RWPE1 (cell line): ENCODE results near the gene SPDYE6.

ENCODE experiments used
- CTCF ChIA-PET: fragments of 350-600 bp; sonication (Branson Sonifier 250); formaldehyde crosslinking; extraction: SDS; loops from one replicate; lab custom pipeline; 2021; lab: Yijun Ruan, JAX
- POLR2A ChIA-PET: fragments of 400-600 bp; formaldehyde crosslinking; extraction: SDS; loops from one replicate; lab custom pipeline; 2020; ENCODE audit warnings: antibody characterized with exemption; ENCODE audit not compliant: low non-redundant PET; lab: Yijun Ruan, JAX
- DNase-seq: peaks from one replicate; pipeline ENCODE4 v3.0.0; 2012; ENCODE audit warnings: low spot score
- H3K27ac ChIP-seq: fragments of 450-650 bp; 2 replicates; pipeline ENCODE4 v1.5.1; 2017
- TF ChIP-seq, protein P1 (sequence below): fragments of 450-650 bp; conservative IDR thresholded peaks from 2 replicates; pipeline ENCODE4 v1.5.1; 2017; ENCODE audit warnings: low read depth, mild to moderate bottlenecking

The SPDYE6 gene

GRCh38 chr7:102317231-102318059 is 38.8 kb downstream of the SPDYE6 start:
- no peak for DNase-seq
- TF ChIP-seq, protein P1, sequence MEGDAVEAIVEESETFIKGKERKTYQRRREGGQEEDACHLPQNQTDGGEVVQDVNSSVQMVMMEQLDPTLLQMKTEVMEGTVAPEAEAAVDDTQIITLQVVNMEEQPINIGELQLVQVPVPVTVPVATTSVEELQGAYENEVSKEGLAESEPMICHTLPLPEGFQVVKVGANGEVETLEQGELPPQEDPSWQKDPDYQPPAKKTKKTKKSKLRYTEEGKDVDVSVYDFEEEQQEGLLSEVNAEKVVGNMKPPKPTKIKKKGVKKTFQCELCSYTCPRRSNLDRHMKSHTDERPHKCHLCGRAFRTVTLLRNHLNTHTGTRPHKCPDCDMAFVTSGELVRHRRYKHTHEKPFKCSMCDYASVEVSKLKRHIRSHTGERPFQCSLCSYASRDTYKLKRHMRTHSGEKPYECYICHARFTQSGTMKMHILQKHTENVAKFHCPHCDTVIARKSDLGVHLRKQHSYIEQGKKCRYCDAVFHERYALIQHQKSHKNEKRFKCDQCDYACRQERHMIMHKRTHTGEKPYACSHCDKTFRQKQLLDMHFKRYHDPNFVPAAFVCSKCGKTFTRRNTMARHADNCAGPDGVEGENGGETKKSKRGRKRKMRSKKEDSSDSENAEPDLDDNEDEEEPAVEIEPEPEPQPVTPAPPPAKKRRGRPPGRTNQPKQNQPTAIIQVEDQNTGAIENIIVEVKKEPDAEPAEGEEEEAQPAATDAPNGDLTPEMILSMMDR, result no peak
- ChIA-PET POLR2A (no interaction called here), CTCF (interaction anchor here (0.5 to 1.0 kb wide), 3 partner anchors 13 to 412 kb away, joined by 3 to 4 read pairs (median 3); no protein-coding TSS in a partner anchor)
- peak overlapping the region; percentile 36; the same call in 1 of the 2 replicates for H3K27ac ChIP-seq

DNA sequence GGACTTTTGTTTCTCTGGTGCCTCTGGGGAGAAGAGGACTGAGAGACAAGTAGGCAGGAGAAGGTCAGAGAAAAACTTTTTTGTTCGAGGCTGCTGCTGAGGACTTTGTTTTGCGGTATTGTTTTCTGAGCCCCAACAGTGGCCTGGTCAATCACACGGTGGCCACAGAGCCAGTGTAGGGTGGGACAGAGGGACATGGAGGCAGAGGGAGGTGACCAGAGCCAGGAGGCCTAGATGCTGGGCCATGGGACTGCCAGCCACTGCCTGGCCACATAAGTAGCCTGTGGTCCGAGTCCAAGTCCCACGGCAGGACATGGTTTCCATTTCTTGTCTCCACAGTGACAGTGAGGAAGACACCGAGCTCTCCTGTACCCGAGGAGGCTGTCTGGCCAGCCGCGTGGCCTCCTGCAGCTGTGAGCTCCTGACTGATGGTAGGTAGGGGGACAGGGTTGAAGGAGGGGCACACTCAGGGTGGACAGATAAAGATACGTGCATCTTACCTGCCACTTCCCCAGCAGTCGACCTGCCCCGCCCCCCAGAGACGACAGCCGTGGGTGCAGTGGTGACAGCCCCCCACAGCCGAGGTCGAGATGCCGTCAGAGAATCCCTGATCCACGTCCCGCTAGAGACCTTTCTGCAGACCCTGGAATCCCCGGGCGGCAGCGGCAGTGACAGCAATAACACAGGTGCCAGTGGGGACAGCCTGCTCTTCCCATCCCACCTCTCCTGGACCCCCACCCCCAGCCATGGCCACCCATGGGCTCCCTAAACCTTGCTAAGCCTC is 42.1 kb downstream of the SPDYE6 start:
- no peak overlapping the region; the same call in 1 of the 2 replicates for H3K27ac ChIP-seq
- ChIA-PET POLR2A (no interaction called here), CTCF (no interaction called here)
- DNase-seq, result no peak
- TF ChIP-seq, protein P1, result no peak

DNA sequence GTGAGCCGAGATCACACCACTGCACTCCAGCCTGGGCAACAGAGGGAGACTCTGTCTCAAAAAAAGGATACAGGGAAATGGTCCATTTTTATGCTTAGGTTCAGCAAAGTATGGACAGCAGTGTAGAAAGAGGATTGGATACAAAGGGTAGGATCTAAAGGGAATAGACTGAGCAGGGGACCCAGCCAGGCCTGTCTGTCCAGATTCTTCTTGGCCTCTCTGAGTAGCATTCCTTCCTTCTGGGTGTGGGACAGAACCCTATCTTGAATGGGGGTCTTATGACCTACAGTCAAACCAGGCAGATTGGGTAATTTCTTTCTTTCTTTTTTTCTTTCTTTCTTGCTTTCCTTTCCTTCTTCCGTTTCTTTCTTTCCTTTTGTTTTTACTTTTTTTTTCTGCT is 43.9 kb downstream of the SPDYE6 start:
- TF ChIP-seq, protein P1, result no peak
- no peak for DNase-seq
- no peak overlapping the region; the same call in 1 of the 2 replicates for H3K27ac ChIP-seq
- ChIA-PET CTCF (interaction anchor here (0.6 to 0.7 kb wide), 2 partner anchors 18 to 299 kb away, joined by 3 to 6 read pairs; no protein-coding TSS in a partner anchor), POLR2A (no interaction called here)

DNA sequence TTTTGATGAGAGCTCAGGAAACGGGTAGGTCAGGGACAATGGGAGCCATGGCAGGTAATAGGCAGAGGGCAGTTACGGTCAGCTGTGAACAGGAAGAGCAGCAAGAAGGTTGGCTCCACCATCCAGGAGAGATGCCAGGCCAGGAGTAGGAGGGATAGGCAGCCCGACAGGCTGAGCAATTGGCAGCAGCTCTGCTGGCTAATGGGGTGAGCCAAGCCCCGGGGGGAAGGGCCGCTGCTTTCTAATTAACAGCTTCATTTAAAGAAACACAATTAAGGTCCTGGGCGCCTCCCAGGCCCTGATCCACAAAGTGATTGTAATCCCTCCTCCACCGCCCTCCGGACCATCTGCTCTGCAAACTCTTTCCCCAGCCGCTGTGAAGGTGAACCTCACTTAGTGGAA is 45.8 kb downstream of the SPDYE6 start:
- no peak for DNase-seq
- ChIA-PET POLR2A (no interaction called here), CTCF (interaction anchor here (0.5 kb wide), 1 partner anchor 322 kb away, joined by 3 read pairs; no protein-coding TSS in a partner anchor)
- TF ChIP-seq, protein P1, result no peak
- H3K27ac ChIP-seq, result no peak overlapping the region

DNA sequence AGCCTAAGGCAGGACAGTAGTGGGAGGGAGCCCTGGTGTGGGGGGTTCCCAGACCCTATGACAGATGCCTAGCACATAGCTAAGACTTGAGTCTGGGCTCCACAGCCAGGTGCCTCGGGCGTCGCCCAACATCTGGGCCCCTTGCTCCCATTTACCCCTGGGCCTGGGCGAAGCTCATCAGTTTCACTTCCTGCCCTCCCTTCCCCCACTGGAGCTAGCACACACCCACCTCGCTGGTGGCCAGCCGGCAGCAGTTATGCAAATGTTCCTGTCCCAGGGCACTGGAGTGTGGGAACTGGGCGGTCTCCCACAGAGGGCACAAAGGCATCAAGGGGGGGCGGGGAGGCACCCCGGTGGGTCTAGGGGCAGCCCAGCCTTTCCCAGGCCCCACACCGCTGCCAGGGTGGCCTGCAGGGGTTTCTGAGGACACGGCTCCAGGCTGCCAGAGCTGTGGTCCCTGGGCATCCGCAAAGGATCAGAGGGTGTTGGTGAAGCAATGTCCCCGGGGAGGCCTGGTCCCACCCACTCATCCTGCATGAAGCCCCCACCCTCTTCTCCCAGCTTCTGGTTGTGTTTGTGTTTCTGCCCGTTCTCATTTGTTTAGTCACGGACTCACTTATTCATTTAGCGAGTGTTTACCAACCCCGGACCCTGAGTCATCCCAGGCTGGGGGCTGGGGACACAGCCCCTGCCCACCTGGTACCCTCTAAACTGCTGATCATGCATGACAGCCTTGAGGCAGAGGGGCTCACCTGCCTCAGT is 49.1 kb downstream of the SPDYE6 start:
- ChIA-PET CTCF (interaction anchor here (1.0 kb wide), 1 partner anchor 18 kb away, joined by 3 read pairs; no protein-coding TSS in a partner anchor), POLR2A (no interaction called here)
- TF ChIP-seq, protein P1, result no peak
- DNase-seq, result no peak
- peak overlapping the region; percentile 37 for H3K27ac ChIP-seq
